Loucy (cell line): ENCODE measurements around the gene BTBD3.

ENCODE experiments used
- H2AFZ ChIP-seq: fragments of 200-600 bp; sonication (generic); 2 replicates; pipeline ENCODE4 v1.6.0; 2016; ENCODE audit warnings: antibody characterized with exemption, mild to moderate bottlenecking, low read length, moderate library complexity
- H3F3A ChIP-seq: fragments of 200-600 bp; 2 replicates; pipeline ENCODE4 v1.6.0; 2016; ENCODE audit warnings: antibody characterized with exemption, low read depth, mild to moderate bottlenecking
- H3K27me3 ChIP-seq: fragments of 200-600 bp; sonication (generic); 2 replicates; pipeline ENCODE4 v1.6.1; 2014; ENCODE audit warnings: low read length, mild to moderate bottlenecking; ENCODE audit not compliant: insufficient read depth, poor library complexity, severe bottlenecking
- H3K36me3 ChIP-seq: fragments of 200-600 bp; sonication (generic); 2 replicates; pipeline ENCODE4 v1.6.1; 2016; ENCODE audit warnings: low read length; ENCODE audit not compliant: insufficient read depth
- H3K4me1 ChIP-seq: fragments of 200-600 bp; sonication (generic); 2 replicates; pipeline ENCODE4 v1.5.1; 2014; ENCODE audit warnings: low read length, mild to moderate bottlenecking; ENCODE audit not compliant: insufficient read depth, poor library complexity, severe bottlenecking
- H3K4me2 ChIP-seq: fragments of 200-600 bp; sonication (generic); 2 replicates; pipeline ENCODE4 v1.6.0; 2014; ENCODE audit warnings: antibody characterized with exemption, low read length, low read depth, mild to moderate bottlenecking; ENCODE audit not compliant: poor library complexity, severe bottlenecking
- H3K4me3 ChIP-seq: fragments of 200-600 bp; sonication (generic); 2 replicates; pipeline ENCODE4 v1.5.1; 2014; ENCODE audit warnings: low read length, mild to moderate bottlenecking, mixed read lengths; ENCODE audit not compliant: poor library complexity, severe bottlenecking
- H3K79me2 ChIP-seq: fragments of 200-600 bp; sonication (generic); 2 replicates; pipeline ENCODE4 v1.6.1; 2014; ENCODE audit warnings: low read length; ENCODE audit not compliant: insufficient read depth
- H3K9ac ChIP-seq: fragments of 200-600 bp; sonication (generic); 2 replicates; pipeline ENCODE4 v1.6.0; 2014; ENCODE audit warnings: mild to moderate bottlenecking, low read depth, low read length, moderate library complexity; ENCODE audit not compliant: poor library complexity, severe bottlenecking
- H3K9me2 ChIP-seq: fragments of 200-600 bp; sonication (generic); replicated peaks from 2 replicates; pipeline ENCODE4 v1.6.1; 2016; ENCODE audit warnings: low read depth, low read length, mixed read lengths
- H3K9me3 ChIP-seq: fragments of 200-600 bp; sonication (generic); 2 replicates; pipeline ENCODE4 v1.6.1; 2014; ENCODE audit warnings: mild to moderate bottlenecking, antibody characterized with exemption, low read length, low read depth; ENCODE audit not compliant: insufficient read depth
- H4K20me1 ChIP-seq: fragments of 200-600 bp; sonication (generic); 2 replicates; pipeline ENCODE4 v1.6.0; 2014; ENCODE audit warnings: antibody characterized with exemption, low read length, mild to moderate bottlenecking; ENCODE audit not compliant: insufficient read depth, poor library complexity, severe bottlenecking
- EZH2phosphoT487 ChIP-seq: fragments of 200-600 bp; IDR thresholded peaks from 2 replicates; pipeline ENCODE4 v1.6.1; 2018; ENCODE audit warnings: antibody characterized with exemption, mild to moderate bottlenecking, moderate library complexity, borderline replicate concordance
- TF ChIP-seq, protein P1 (sequence below): fragments of 200-600 bp; sonication (generic); conservative IDR thresholded peaks from 2 replicates; pipeline ENCODE4 v1.5.1; 2014; ENCODE audit warnings: mild to moderate bottlenecking, antibody characterized with exemption, low read length

Gene BTBD3

DNA sequence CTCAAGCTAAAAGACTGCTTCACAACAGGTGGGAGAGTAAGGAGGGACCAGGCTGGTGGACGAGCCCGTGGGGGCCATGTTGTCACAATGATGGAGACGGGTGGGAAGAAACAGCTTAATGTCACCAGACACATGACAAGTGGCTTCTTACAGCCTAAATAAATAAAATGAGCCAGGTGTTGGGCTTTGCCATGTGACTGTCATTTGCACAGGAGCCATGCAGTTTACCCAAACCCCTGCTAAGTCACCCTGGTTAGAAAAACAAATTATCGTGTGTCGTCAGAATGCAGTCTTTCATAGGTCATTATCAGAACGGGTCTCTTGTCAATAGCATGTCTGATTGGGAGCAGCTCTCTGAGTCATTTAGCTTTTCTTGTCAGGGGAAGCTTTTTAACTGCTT is 18.5 kb downstream of the BTBD3 start:
- Histone ChIP-seq H3K9ac (no peak overlapping the region), H3K4me3 (no peak overlapping the region), H3K9me3 (no peaks in the 10 kb centered on the region), H3K27me3 (no peaks in the 10 kb centered on the region), H4K20me1 (no peaks in the 10 kb centered on the region), H3K36me3 (no peaks in the 10 kb centered on the region), H3F3A (no peaks in the 10 kb centered on the region), H2AFZ (no peak overlapping the region), H3K4me2 (no peak overlapping the region), H3K79me2 (no peaks in the 10 kb centered on the region), H3K9me2 (no peaks in the 10 kb centered on the region), H3K4me1 (peaks cover 8% of the 10 kb centered on the region)
- no peak for TF ChIP-seq EZH2phosphoT487
- TF ChIP-seq, protein P1, sequence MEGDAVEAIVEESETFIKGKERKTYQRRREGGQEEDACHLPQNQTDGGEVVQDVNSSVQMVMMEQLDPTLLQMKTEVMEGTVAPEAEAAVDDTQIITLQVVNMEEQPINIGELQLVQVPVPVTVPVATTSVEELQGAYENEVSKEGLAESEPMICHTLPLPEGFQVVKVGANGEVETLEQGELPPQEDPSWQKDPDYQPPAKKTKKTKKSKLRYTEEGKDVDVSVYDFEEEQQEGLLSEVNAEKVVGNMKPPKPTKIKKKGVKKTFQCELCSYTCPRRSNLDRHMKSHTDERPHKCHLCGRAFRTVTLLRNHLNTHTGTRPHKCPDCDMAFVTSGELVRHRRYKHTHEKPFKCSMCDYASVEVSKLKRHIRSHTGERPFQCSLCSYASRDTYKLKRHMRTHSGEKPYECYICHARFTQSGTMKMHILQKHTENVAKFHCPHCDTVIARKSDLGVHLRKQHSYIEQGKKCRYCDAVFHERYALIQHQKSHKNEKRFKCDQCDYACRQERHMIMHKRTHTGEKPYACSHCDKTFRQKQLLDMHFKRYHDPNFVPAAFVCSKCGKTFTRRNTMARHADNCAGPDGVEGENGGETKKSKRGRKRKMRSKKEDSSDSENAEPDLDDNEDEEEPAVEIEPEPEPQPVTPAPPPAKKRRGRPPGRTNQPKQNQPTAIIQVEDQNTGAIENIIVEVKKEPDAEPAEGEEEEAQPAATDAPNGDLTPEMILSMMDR, result no peak

DNA sequence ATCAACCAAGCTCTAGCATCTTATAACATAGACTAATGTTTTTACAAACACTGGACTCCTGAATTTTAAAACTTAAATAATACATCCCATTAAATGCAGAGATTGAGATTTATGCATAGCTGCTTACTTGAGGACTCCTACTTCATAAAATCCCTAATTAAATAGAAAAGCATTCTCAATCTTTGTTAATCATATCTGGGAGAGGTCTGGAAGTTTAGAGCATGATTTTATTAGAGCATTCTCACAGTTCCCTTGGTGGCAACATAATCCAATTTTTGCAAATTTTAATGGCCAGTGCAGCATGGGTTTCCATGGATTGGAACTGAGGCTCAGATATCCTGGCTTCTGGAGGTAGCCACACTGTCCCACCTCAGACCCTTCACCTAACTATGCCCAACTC is 19.5 kb downstream of the BTBD3 start:
- H4K20me1 ChIP-seq, result no peaks in the 10 kb centered on the region
- H3K9me3 ChIP-seq, result no peaks in the 10 kb centered on the region
- H3K9ac ChIP-seq, result no peak overlapping the region
- H3K9me2 ChIP-seq, result no peaks in the 10 kb centered on the region
- no peaks in the 10 kb centered on the region for H3K79me2 ChIP-seq
- peaks cover 6% of the 10 kb centered on the region for H3K4me1 ChIP-seq
- no peak overlapping the region for H3K4me2 ChIP-seq
- H3K27me3 ChIP-seq, result no peaks in the 10 kb centered on the region
- no peaks in the 10 kb centered on the region for H3K36me3 ChIP-seq
- TF ChIP-seq, protein P1, result no peak
- no peak for TF ChIP-seq EZH2phosphoT487
- no peak overlapping the region for H2AFZ ChIP-seq
- no peaks in the 10 kb centered on the region for H3F3A ChIP-seq
- no peak overlapping the region for H3K4me3 ChIP-seq

DNA sequence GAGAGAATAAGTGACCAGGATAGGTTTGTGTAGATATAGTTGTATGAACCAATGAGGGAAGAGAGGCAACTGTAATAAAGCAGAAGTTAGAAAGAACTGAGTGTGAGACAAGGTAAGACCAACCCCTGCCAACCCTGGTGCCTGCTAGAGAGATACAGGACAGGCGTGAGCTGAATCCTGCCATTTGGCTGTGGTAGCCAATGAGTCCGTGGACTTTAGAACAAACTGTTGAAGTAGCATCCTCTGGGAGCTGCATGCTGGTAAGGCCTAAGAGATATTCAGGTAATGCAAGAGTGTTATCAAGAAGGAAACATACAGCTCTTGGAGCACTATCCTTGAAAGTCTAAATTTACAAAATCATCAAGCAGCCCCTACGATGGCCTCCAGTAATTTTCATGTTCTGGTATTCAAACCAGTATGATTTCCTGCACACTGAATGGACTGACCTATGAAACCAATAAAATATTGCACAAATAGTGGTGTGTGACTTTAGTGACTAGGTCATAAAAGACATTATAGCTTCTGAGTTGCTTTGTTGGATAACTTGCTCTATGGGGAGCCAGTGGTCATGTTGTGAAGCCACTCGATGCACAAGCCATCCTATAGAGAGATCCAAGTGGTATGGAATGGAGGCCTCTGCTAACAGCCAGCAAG is 24.0 kb downstream of the BTBD3 start:
- Histone ChIP-seq H3K9me2 (no peaks in the 10 kb centered on the region), H3K9me3 (no peaks in the 10 kb centered on the region), H3K79me2 (no peaks in the 10 kb centered on the region), H3K4me3 (no peak overlapping the region), H2AFZ (no peak overlapping the region), H3F3A (no peaks in the 10 kb centered on the region), H3K27me3 (no peaks in the 10 kb centered on the region), H3K4me1 (no peaks in the 10 kb centered on the region), H3K36me3 (no peaks in the 10 kb centered on the region), H3K4me2 (no peak overlapping the region), H3K9ac (no peak overlapping the region), H4K20me1 (no peaks in the 10 kb centered on the region)
- TF ChIP-seq EZH2phosphoT487, result no peak
- TF ChIP-seq, protein P1, result no peak
